Measurements from ENCODE around the gene CIROP.

The CIROP gene

DNA sequence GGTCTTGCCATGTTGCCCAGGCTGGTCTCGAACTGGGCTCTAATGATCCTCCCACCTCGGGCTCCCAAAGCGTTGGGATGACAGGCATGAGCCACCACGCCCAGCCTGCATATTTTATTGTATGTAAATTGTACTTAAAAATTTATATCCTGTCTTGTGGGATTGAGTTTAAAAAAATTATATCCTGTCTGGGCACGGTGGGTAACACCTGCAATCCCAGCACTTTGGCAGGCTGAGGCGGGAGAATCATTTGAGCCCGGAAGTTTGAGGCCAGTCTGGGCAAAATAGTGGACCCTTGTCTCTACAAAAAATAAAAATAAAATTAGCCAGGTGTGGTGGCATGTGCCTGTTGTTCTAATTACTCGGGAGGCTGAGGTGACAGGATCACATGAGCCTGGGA is 28.2 kb upstream of the CIROP start:
- in situ Hi-C loops (cut with MboI; ENCODE audit: low sequenced_read_pairs) = no loop called here

GRCh38 chr14:23131482-23131881 is 26.7 kb upstream of the CIROP start:
- in situ Hi-C loops (cut with MboI; ENCODE audit: low sequenced_read_pairs) = no loop called here

DNA sequence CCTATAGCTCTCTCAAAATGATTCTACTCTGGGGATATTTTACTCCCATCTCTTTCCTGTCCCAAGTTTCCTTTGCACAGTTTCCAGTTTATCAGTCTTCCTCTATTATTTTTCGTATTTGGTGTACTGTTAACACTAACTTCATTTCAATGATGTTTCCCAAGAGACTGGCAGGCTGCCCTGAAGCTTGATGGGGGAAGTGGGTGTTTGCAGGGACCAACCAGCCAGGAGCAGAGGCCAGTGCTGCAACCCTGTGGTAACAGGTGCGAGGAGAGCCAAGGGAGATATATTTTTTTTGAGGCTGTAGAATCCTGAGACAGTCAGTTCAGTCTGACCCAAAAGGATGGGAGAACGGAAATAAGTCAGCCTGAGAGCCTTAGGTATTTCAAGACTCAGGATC is 26.1 kb upstream of the CIROP start:
- in situ Hi-C loops (cut with MboI; ENCODE audit: low sequenced_read_pairs) = no loop called here

- in situ Hi-C loops (cut with MboI; ENCODE audit: low sequenced_read_pairs) = no loop called here
These were observed 25.0 kb upstream of the CIROP start for GRCh38 chr14:23129759-23130316.

DNA sequence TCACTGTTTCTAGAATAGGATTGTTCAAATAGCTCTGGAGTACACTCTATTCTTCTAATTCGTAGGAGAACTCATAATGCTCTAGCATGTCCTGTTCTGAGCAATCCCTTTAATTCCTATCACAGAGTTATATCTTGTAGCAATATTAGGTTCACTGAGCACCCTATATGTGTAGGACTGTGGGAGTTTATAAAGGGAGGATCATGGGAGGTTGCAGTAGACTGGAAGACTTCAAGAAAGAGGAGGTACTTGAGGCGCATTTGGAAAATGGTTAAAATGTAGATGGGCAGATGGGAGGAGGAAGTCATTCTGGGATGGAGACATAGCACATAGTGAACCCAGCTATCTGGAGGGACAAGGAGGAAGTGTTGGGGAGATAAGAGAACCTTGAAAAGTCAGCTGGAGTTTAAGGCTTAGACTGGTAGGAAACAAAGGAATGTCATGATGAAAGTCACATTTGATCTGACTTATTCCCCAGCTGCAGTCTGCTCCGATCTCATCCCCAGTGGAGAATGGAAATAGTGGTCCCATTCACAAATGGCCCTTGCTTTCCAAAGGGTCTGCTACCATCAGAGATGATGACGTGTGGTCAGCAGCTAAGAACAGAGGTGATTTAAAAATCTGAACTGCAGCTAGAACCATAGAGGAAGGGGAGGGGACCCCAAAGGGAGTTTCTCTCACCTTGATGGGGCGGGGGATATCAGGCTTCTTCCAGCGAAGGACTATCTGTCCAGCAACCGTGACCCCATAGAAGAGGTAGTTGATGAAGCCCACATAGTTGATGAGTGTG is 24.4 kb upstream of the CIROP start:
- in situ Hi-C loops (cut with MboI; ENCODE audit: low sequenced_read_pairs) = no loop called here

DNA sequence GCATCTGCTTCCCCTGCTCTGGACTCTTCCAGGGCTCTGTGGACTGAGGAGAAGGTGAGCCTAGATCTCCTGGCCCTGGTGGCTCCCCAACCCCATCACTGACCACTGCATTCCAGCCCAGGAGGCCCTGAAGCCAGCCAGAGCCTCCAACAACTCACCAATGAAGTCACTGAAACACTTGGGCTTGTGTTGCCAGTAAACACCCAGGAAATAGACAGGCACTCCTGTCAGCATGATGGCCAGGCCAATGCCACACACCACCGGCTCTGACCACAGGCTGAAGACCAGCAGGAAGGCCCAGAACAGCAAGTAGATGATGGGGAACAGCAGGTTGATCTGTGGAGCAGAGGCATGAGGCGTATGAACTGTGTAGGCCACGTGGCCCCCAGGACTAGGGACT is 23.1 kb upstream of the CIROP start:
- in situ Hi-C loops (cut with MboI; ENCODE audit: low sequenced_read_pairs) = no loop called here

- in situ Hi-C loops (cut with MboI; ENCODE audit: low sequenced_read_pairs) = no loop called here
These were observed 21.9 kb upstream of the CIROP start for GRCh38 chr14:23126548-23127278.

DNA sequence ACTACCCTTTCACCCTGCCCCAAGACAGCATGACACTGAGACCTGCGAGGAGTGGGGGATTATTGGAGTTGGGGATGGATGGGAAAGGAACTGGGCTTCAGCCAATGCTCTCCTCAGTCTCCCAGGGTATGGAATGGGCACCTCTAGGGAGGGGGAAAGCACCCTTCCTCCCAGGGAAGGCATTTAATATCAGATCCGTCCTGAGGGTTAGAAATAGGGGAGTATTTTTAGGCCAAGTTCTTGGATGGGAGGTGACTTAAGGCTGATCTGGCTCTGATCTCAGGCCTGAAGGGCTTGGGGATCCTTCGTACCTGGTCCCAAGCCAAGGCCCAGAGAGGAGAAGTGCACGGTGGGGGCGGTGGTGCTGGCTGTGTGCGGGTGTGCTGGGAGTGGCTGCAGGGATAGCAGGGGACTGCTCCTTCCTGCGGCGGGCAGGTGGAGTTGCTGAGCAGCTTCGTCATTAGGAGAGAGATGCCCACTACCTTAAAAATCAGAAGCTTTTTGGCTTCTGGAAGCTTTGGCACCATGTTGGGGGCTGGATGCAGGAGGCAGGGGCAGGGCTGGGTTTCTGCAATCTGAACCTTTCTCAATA is 21.2 kb upstream of the CIROP start:
- in situ Hi-C loops (cut with MboI; ENCODE audit: low sequenced_read_pairs) = no loop called here

- in situ Hi-C loops (cut with MboI; ENCODE audit: low sequenced_read_pairs) = no loop called here
These were observed 20.2 kb upstream of the CIROP start for GRCh38 chr14:23125011-23125410.

DNA sequence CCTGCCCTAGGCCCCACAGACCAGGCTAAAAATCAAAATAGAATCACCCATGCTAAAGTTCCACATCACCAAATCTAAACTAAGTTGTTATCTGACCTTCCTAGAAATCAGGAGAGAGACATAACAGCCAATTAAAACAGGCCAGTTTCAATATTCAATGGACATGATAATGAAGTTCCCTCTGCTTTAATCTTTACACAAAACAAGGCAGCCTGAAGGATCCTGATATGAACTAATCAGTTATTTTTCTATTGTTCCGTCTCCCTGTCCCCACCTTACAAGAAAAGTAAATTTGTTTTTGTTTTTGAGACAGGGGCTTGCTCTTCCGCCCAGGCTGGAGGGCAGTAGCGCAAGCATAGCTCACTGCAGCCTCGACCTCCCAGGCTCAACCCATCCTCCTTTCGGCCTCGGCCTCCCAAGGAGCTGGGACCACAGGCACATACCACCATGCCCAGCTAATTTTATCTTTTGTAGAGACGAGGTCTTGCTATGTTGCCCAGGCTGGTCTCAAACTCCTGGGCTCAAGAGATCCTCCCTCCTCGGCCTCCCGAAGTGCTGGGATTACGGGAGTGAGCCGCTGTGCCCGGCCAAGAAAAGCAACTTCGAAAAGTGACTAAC is 19.7 kb upstream of the CIROP start:
- in situ Hi-C loops (cut with MboI; ENCODE audit: low sequenced_read_pairs) = no loop called here

- in situ Hi-C loops (cut with MboI; ENCODE audit: low sequenced_read_pairs) = no loop called here
These were observed 18.6 kb upstream of the CIROP start for GRCh38 chr14:23123419-23123818.

- in situ Hi-C loops (cut with MboI; ENCODE audit: low sequenced_read_pairs) = no loop called here
These were observed 17.3 kb upstream of the CIROP start for GRCh38 chr14:23122086-23122485.

DNA sequence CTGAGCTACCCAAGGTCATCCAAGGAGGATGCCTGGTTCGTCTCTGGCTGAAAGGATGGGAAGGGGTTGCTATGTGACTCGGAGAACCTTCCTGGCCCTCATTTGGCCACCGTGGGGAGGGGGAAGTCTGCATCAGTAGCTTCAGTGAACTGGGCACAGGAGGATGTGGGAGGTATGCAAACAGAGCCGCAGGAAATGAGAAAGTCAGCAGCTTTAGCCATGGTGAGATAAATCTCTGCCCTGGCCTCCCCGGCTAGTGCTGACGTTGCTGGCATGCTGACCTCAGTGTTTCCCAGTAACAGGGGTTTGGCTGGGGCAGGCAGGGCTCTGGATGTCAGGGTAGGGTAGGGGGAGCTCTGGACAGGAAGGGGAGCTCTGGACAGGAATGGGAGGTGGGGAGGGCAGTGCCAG is 16.6 kb upstream of the CIROP start:
- in situ Hi-C loops (cut with MboI; ENCODE audit: low sequenced_read_pairs) = no loop called here

DNA sequence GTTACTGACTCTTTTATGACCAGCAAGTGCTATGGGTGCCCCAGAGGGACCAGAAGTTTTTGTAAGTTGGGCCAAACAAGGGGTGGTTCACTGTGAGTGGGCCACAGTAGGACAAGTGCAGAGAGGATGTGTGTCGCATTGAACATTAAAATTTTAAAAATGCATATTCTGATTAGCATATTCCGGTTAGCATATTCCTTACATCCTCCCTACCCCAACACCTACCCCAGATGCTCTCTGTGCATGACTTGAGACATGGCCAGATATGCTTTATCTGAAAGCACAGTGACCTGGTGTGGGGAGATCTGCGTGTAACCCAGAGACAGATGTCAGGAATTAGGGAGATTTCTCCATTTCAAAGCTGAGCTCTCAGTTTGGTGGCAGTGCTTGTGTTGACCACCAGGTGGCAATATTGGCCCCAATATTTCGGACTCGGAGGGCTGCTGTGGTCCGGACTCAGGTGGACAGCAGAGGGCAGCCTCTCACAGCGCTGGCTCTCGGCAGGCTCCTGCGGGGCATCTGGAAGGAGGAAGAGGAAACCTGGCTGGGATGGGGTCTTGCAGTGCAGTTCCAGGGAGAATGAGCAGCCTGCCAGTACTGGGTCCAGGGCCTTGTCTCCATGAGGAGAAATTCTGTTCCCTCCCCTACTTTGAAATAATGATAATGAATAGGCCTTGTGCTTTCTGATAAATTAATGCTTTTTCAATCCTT is 15.9 kb upstream of the CIROP start:
- in situ Hi-C loops (cut with MboI; ENCODE audit: low sequenced_read_pairs) = no loop called here

DNA sequence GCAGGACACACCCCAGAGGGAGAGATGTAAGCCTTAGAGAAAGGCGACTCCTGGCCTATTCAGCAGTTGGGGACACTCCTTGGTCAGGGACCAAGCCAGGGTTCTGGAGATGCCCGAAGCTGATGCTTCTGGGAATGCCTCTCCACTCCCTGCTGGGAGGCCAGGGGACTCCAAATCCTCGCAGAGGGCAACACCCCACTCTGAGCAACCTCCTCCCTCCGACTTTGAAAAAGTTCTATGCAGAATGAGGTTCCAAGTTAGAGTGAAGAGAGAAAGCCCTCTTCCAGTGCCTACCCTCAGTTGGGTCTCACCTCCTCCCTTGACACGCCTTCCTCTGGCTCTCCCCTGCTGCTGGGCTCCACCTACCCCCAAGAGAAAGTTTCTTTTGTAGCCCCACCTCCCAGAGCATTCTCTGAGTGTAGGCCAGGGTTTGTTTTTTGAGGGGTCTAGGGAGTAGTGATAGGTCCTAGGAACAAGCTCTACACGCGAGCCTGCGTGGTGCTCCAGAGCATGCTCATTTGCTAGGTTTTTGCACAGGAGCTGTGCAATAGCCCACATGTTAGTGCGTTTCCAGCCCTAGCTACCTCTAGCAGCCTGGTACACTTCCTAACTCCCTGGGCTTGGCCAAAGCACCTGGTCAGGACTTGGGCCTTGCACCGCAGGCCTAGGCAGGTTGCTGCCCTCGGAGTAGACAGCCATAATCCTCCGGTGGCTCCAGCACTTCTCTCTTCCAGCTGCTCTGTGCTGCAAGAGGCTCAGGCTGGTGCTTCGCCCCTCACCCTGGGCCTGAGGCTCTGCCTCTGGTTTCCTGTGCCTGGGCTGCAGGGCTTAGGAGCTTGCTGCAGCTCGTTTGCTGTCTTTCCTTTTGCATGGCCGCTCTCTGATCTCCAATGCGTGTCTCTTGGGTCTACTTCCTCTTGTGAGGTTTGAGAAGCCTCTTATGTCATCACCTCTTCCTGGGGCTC is 14.9 kb upstream of the CIROP start:
- in situ Hi-C loops (cut with MboI; ENCODE audit: low sequenced_read_pairs) = no loop called here

DNA sequence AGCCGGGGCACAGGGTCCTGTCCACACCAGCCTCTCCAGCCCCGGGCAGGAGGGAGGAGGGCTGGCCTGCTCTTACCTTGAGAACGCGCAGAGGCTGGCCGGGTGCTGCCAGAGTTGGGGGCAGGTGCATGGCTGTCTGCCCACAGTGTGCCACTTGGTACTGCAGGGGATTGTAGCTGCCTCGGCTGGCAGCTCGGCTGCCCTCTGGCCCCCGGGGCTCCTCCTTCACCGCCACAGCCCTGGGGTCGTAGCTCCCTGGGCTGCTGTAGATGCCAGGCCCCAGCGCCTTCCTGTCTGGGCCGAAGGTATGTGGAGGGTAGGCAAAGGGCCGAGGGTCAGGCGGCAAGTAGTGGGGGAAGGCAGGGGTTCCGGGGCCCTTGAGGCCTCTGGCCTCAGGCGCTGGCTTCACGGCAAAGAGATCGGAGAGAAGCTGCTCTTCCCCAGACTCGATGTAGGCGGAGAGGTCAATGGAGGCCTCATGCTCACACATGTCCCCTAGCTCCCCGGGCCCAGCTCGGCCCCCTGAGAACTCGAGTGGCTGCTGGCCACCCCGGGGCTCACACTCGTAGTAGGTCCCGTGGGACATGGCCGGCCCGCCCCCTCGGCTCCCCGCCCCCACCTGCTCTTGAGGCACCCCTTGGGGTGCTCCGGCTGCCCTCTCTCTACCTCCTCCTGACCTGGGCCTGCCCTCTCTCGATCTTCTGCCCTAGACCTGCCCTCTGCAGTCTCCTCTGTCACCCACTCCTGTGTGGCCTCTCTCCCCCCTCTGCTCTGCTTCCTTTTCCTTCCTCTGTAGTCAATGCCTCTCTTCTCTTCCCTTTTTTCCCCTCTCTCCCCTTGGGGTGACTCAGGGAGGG is 13.9 kb upstream of the CIROP start, which contains the start of gene CEBPE:
Gene CEBPE, minus strand, starts transcription at position 750 of the 857 bp plus-strand sequence. Its CDS starts 164 bp downstream, at position 586.
- in situ Hi-C loops (cut with MboI; ENCODE audit: low sequenced_read_pairs) = no loop called here

DNA sequence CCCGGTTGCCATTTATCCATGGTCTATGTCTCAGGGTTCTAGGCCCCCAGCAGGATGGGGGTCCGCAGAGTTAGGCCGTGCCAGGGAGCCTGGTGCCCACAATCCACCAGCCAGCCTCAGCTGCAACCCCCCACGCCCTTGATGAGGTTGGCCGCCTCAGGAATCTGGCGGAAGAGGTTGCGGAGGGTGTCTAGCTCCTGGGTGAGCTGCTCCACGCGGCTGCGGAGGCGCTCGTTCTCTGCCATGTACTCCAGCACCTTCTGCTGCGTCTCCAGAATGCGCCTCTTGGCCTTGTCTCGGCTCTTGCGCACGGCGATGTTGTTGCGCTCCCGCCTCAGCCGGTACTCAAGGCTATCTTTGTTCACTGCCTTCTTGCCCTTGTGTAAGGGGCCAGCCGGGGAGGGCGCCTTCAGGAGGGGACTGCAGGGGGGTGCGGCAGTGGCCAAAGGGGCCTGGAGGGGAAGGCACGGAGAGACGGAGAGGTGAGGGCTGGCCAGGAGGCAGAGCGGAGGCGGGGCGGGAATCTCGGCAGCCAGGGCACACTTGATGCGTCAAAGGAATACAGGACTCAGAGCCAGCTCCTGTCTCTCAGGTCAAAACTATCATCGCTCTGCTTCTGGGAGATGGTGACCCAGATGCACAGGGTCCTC is 12.7 kb upstream of the CIROP start:
- in situ Hi-C loops (cut with MboI; ENCODE audit: low sequenced_read_pairs) = no loop called here

GRCh38 chr14:23115918-23116317 is 11.1 kb upstream of the CIROP start:
- in situ Hi-C loops (cut with MboI; ENCODE audit: low sequenced_read_pairs) = no loop called here
